Measurements from ENCODE around the gene ROR2. TPM values are rescaled to one million over a fixed set of nuclear protein-coding genes. Genes with fewer than 3 reads are reported as not detected.
"Not testable (repeated sequence)": the region's sequence is repeated elsewhere in the genome, so short reads cannot be mapped to it uniquely, and the experiment has no call there.

The ROR2 gene
- total and polyA plus RNA-seq, 5 donors from 2014 or later: 0.12 TPM; not detected in 4

- H3K4me3 Mint-ChIP-seq: no peak overlapping the region
- no peak overlapping the region for H3K4me3 ChIP-seq (ENCODE audit: low read depth, low read length)
- no peak overlapping the region for H3K27ac ChIP-seq (ENCODE audit: insufficient read depth, low read length, poor library complexity, severe bottlenecking)
- no peaks in the 10 kb centered on the region for H3K27me3 Mint-ChIP-seq
- H3K4me1 Mint-ChIP-seq: no peaks in the 10 kb centered on the region
- DNase-seq (no peak), ATAC-seq (ENCODE audit: low read depth in 2 of 2) (no peak)
- no peaks in the 10 kb centered on the region for H3K36me3 Mint-ChIP-seq
- H3K27ac Mint-ChIP-seq: no peak overlapping the region
- no peaks in the 10 kb centered on the region for H3K9me3 Mint-ChIP-seq
- no peaks in the 10 kb centered on the region for H3K4me1 ChIP-seq (ENCODE audit: control insufficient read depth, insufficient read depth, low read length, poor library complexity, severe bottlenecking)
- H3K9me3 ChIP-seq (ENCODE audit: control insufficient read depth in 2 of 2, low read length in 2 of 2): no peaks in the 10 kb centered on the region
- H3K27me3 ChIP-seq (ENCODE audit: control insufficient read depth, insufficient read depth, low read length): no peaks in the 10 kb centered on the region
- no peaks in the 10 kb centered on the region for H3K36me3 ChIP-seq (ENCODE audit: control insufficient read depth, insufficient read depth, low read length)
Measured at GRCh38 chr9:91915524-91916263, 34.3 kb downstream of the ROR2 start.

GRCh38 chr9:91914937-91915336 is 35.1 kb downstream of the ROR2 start:
- Mint-ChIP-seq H3K27me3 (no peaks in the 10 kb centered on the region), H3K4me3 (no peak overlapping the region), H3K36me3 (no peaks in the 10 kb centered on the region), H3K27ac (no peak overlapping the region), H3K4me1 (no peaks in the 10 kb centered on the region), H3K9me3 (no peaks in the 10 kb centered on the region)
- H3K36me3 ChIP-seq (ENCODE audit: control insufficient read depth, insufficient read depth, low read length): no peaks in the 10 kb centered on the region
- H3K4me1 ChIP-seq (ENCODE audit: control insufficient read depth, insufficient read depth, low read length, poor library complexity, severe bottlenecking): no peaks in the 10 kb centered on the region
- ATAC-seq (ENCODE audit: low read depth in 2 of 2): no peak
- no peak overlapping the region for H3K27ac ChIP-seq (ENCODE audit: insufficient read depth, low read length, poor library complexity, severe bottlenecking)
- no peaks in the 10 kb centered on the region for H3K9me3 ChIP-seq (ENCODE audit: control insufficient read depth in 2 of 2, low read length in 2 of 2)
- H3K4me3 ChIP-seq (ENCODE audit: low read depth, low read length): no peak overlapping the region
- H3K27me3 ChIP-seq (ENCODE audit: control insufficient read depth, insufficient read depth, low read length): no peaks in the 10 kb centered on the region
- no peak for DNase-seq

- H3K36me3 ChIP-seq (ENCODE audit: control insufficient read depth, insufficient read depth, low read length): no peaks in the 10 kb centered on the region
- no peaks in the 10 kb centered on the region for H3K27me3 ChIP-seq (ENCODE audit: control insufficient read depth, insufficient read depth, low read length)
- H3K27ac Mint-ChIP-seq: no peak overlapping the region
- H3K4me1 Mint-ChIP-seq: no peaks in the 10 kb centered on the region
- no peak overlapping the region for H3K27ac ChIP-seq (ENCODE audit: insufficient read depth, low read length, poor library complexity, severe bottlenecking)
- H3K4me3 ChIP-seq (ENCODE audit: low read depth, low read length): no peak overlapping the region
- H3K36me3 Mint-ChIP-seq: no peaks in the 10 kb centered on the region
- no peaks in the 10 kb centered on the region for H3K27me3 Mint-ChIP-seq
- H3K9me3 Mint-ChIP-seq: no peaks in the 10 kb centered on the region
- DNase-seq (no peak), ATAC-seq (ENCODE audit: low read depth in 2 of 2) (no peak)
- no peaks in the 10 kb centered on the region for H3K4me1 ChIP-seq (ENCODE audit: control insufficient read depth, insufficient read depth, low read length, poor library complexity, severe bottlenecking)
- H3K4me3 Mint-ChIP-seq: no peak overlapping the region
- no peaks in the 10 kb centered on the region for H3K9me3 ChIP-seq (ENCODE audit: control insufficient read depth in 2 of 2, low read length in 2 of 2)
Measured at GRCh38 chr9:91914404-91914803, 35.6 kb downstream of the ROR2 start.

- no peaks in the 10 kb centered on the region for H3K4me1 ChIP-seq (ENCODE audit: control insufficient read depth, insufficient read depth, low read length, poor library complexity, severe bottlenecking)
- no peaks in the 10 kb centered on the region for H3K27me3 ChIP-seq (ENCODE audit: control insufficient read depth, insufficient read depth, low read length)
- no peaks in the 10 kb centered on the region for H3K36me3 ChIP-seq (ENCODE audit: control insufficient read depth, insufficient read depth, low read length)
- H3K4me3 Mint-ChIP-seq: no peak overlapping the region
- H3K4me1 Mint-ChIP-seq: no peaks in the 10 kb centered on the region
- ATAC-seq (ENCODE audit: low read depth in 2 of 2): no peak
- H3K27ac ChIP-seq (ENCODE audit: insufficient read depth, low read length, poor library complexity, severe bottlenecking): no peak overlapping the region
- DNase-seq: no peak
- no peak overlapping the region for H3K27ac Mint-ChIP-seq
- no peak overlapping the region for H3K4me3 ChIP-seq (ENCODE audit: low read depth, low read length)
- H3K27me3 Mint-ChIP-seq: no peaks in the 10 kb centered on the region
- no peaks in the 10 kb centered on the region for H3K9me3 ChIP-seq (ENCODE audit: control insufficient read depth in 2 of 2, low read length in 2 of 2)
- H3K9me3 Mint-ChIP-seq: no peaks in the 10 kb centered on the region
- H3K36me3 Mint-ChIP-seq: no peaks in the 10 kb centered on the region
Measured at GRCh38 chr9:91913986-91914385, 36.0 kb downstream of the ROR2 start.

GRCh38 chr9:91913096-91913495 is 36.9 kb downstream of the ROR2 start:
- H3K4me1 ChIP-seq (ENCODE audit: control insufficient read depth, insufficient read depth, low read length, poor library complexity, severe bottlenecking): no peaks in the 10 kb centered on the region
- no peak for DNase-seq
- no peaks in the 10 kb centered on the region for H3K4me1 Mint-ChIP-seq
- no peak overlapping the region for H3K4me3 ChIP-seq (ENCODE audit: low read depth, low read length)
- no peak for ATAC-seq (ENCODE audit: low read depth in 2 of 2)
- no peak overlapping the region for H3K27ac ChIP-seq (ENCODE audit: insufficient read depth, low read length, poor library complexity, severe bottlenecking)
- H3K9me3 Mint-ChIP-seq: no peaks in the 10 kb centered on the region
- no peaks in the 10 kb centered on the region for H3K27me3 Mint-ChIP-seq
- no peaks in the 10 kb centered on the region for H3K36me3 Mint-ChIP-seq
- H3K4me3 Mint-ChIP-seq: no peak overlapping the region
- no peaks in the 10 kb centered on the region for H3K27me3 ChIP-seq (ENCODE audit: control insufficient read depth, insufficient read depth, low read length)
- H3K27ac Mint-ChIP-seq: no peak overlapping the region
- no peaks in the 10 kb centered on the region for H3K9me3 ChIP-seq (ENCODE audit: control insufficient read depth in 2 of 2, low read length in 2 of 2)
- no peaks in the 10 kb centered on the region for H3K36me3 ChIP-seq (ENCODE audit: control insufficient read depth, insufficient read depth, low read length)

GRCh38 chr9:91911657-91912056 is 38.4 kb downstream of the ROR2 start:
- Histone ChIP-seq H3K27me3 (ENCODE audit: control insufficient read depth, insufficient read depth, low read length) (no peaks in the 10 kb centered on the region), H3K27ac (ENCODE audit: insufficient read depth, low read length, poor library complexity, severe bottlenecking) (no peak overlapping the region), H3K9me3 (ENCODE audit: control insufficient read depth in 2 of 2, low read length in 2 of 2) (no peaks in the 10 kb centered on the region), H3K4me1 (ENCODE audit: control insufficient read depth, insufficient read depth, low read length, poor library complexity, severe bottlenecking) (no peaks in the 10 kb centered on the region), H3K36me3 (ENCODE audit: control insufficient read depth, insufficient read depth, low read length) (no peaks in the 10 kb centered on the region), H3K4me3 (ENCODE audit: low read depth, low read length) (no peak overlapping the region)
- Mint-ChIP-seq H3K36me3 (no peaks in the 10 kb centered on the region), H3K27ac (no peak overlapping the region), H3K9me3 (no peaks in the 10 kb centered on the region), H3K4me3 (no peak overlapping the region), H3K4me1 (peaks cover 0 to 4% (median 1%) of the 10 kb centered on the region in 4 donors), H3K27me3 (no peaks in the 10 kb centered on the region)
- DNase-seq (no peak), ATAC-seq (ENCODE audit: low read depth in 2 of 2) (no peak)

GRCh38 chr9:91909256-91909655 is 40.8 kb downstream of the ROR2 start:
- not testable (repeated sequence) for H3K9me3 ChIP-seq (ENCODE audit: control insufficient read depth in 2 of 2, low read length in 2 of 2); H3K27ac Mint-ChIP-seq; H3K36me3 ChIP-seq (ENCODE audit: control insufficient read depth, insufficient read depth, low read length); DNase-seq; H3K9me3 Mint-ChIP-seq; H3K27me3 ChIP-seq (ENCODE audit: control insufficient read depth, insufficient read depth, low read length); H3K4me1 Mint-ChIP-seq; H3K27ac ChIP-seq (ENCODE audit: insufficient read depth, low read length, poor library complexity, severe bottlenecking); H3K4me3 ChIP-seq (ENCODE audit: low read depth, low read length); H3K36me3 Mint-ChIP-seq; ATAC-seq (ENCODE audit: low read depth in 2 of 2); H3K27me3 Mint-ChIP-seq; H3K4me3 Mint-ChIP-seq
- H3K4me1 ChIP-seq (ENCODE audit: control insufficient read depth, insufficient read depth, low read length, poor library complexity, severe bottlenecking): peaks cover 10% of the 10 kb centered on the region

GRCh38 chr9:91908746-91909145 is 41.3 kb downstream of the ROR2 start:
- no peak for ATAC-seq (ENCODE audit: low read depth in 2 of 2)
- Mint-ChIP-seq H3K4me1 (peaks cover 0 to 4% (median 1%) of the 10 kb centered on the region in 4 donors), H3K4me3 (no peak overlapping the region)

More at GRCh38 chr9:91908746-91909145, 41.3 kb downstream of the ROR2 start:
- Histone ChIP-seq H3K9me3 (ENCODE audit: control insufficient read depth in 2 of 2, low read length in 2 of 2) (no peaks in the 10 kb centered on the region), H3K36me3 (ENCODE audit: control insufficient read depth, insufficient read depth, low read length) (no peaks in the 10 kb centered on the region), H3K27me3 (ENCODE audit: control insufficient read depth, insufficient read depth, low read length) (peaks cover 2% of the 10 kb centered on the region), H3K27ac (ENCODE audit: insufficient read depth, low read length, poor library complexity, severe bottlenecking) (no peak overlapping the region), H3K4me3 (ENCODE audit: low read depth, low read length) (no peak overlapping the region), H3K4me1 (ENCODE audit: control insufficient read depth, insufficient read depth, low read length, poor library complexity, severe bottlenecking) (peaks cover 10% of the 10 kb centered on the region)
- no peaks in the 10 kb centered on the region for H3K9me3 Mint-ChIP-seq
- DNase-seq: no peak
- no peaks in the 10 kb centered on the region for H3K27me3 Mint-ChIP-seq
- H3K27ac Mint-ChIP-seq: no peak overlapping the region
- H3K36me3 Mint-ChIP-seq: no peaks in the 10 kb centered on the region

Measured in CD4-positive, CD25-positive, alpha-beta regulatory T cell (primary cell).